GM12878 (cell line): ENCODE results near the gene MSH5. TPM values are rescaled to one million over a fixed set of nuclear protein-coding genes. Genes with fewer than 3 reads are reported as not detected.

ENCODE experiments used
- ATAC-seq: fragments of 200-7000 bp; cut with Tn5 transposase; 3 replicates; pipeline ENCODE4 v1.9.1; 2020; ENCODE audit warnings: mild to moderate bottlenecking, moderate library complexity
- BruUV-seq: library from RNA; stranded (reverse); fragments of 400-500 nt; replicated peaks from 2 replicates; lab custom pipeline; 2021; lab: Mats Ljungman, UMichigan
- CTCF ChIA-PET: fragments of 300-600 bp; sonication (Branson Sonifier 250); formaldehyde crosslinking; extraction: SDS; loops from one replicate; lab custom pipeline; 2021; ENCODE audit warnings: inconsistent platforms; lab: Yijun Ruan, JAX
- POLR2A ChIA-PET: fragments of 350-600 bp; formaldehyde crosslinking; extraction: SDS; loops from one replicate; lab custom pipeline; 2021; ENCODE audit warnings: inconsistent platforms; lab: Charles Lee
- RAD21 ChIA-PET: fragments of 300-600 bp; sonication (Branson Sonifier 250); formaldehyde crosslinking; loops from one replicate; lab custom pipeline; 2023; ENCODE audit warnings: antibody characterized with exemption; ENCODE audit not compliant: unreplicated experiment; lab: Charles Lee
- SMC1A ChIA-PET: fragments of 300-600 bp; sonication (Branson Sonifier 250); formaldehyde crosslinking; loops from one replicate; lab custom pipeline; 2023; ENCODE audit not compliant: unreplicated experiment, uncharacterized antibody; lab: Charles Lee
- DNase-seq: peaks from one replicate; pipeline ENCODE4 v3.0.0-alpha.2; 2011; ENCODE audit warnings: low read depth, low spot score
- FAIRE-seq: peaks from 3 replicates; lab custom pipeline; 2011; peaks lifted over from hg19 to GRCh38; lab: Jason Lieb, UNC
- H2AFZ ChIP-seq: 2 replicates; pipeline ENCODE4 v1.6.0; 2011; ENCODE audit warnings: low read depth, low read length, control low read depth; ENCODE audit not compliant: control insufficient read depth
- H3K27ac ChIP-seq: 2 replicates; pipeline ENCODE4 v1.5.1; 2011; ENCODE audit warnings: control low read depth; ENCODE audit not compliant: control insufficient read depth, insufficient read depth
- H3K27me3 ChIP-seq, 2 experiments: replicated peaks in 1 of 2; 2 replicates each; pipeline versions ENCODE4 v1.6.0 to v1.6.1; 2011; ENCODE audit warnings: low read length in 1 of 2; ENCODE audit not compliant: control insufficient read depth in 2 of 2, insufficient read depth in 2 of 2
- H3K36me3 ChIP-seq, 2 experiments: 2 replicates each; pipeline ENCODE4 v1.5.1; 2011; ENCODE audit warnings: low read length in 1 of 2; ENCODE audit not compliant: control insufficient read depth in 2 of 2, insufficient read depth in 2 of 2
- H3K4me1 ChIP-seq: 2 replicates; pipeline ENCODE4 v1.6.1; 2011; ENCODE audit warnings: mild to moderate bottlenecking, low read length, moderate library complexity, mixed read lengths; ENCODE audit not compliant: control insufficient read depth, insufficient read depth
- H3K4me2 ChIP-seq: 2 replicates; pipeline ENCODE4 v1.6.0; 2011; ENCODE audit warnings: control low read depth; ENCODE audit not compliant: control insufficient read depth, insufficient read depth
- H3K4me3 ChIP-seq: fragments of 200-600 bp; sonication (generic); 2 replicates; pipeline ENCODE4 v1.5.1; 2016
- H3K79me2 ChIP-seq: 2 replicates; pipeline ENCODE4 v1.6.0; 2011; ENCODE audit warnings: low read length; ENCODE audit not compliant: control insufficient read depth, insufficient read depth
- H3K9ac ChIP-seq: 2 replicates; pipeline ENCODE4 v1.8.0; 2011; ENCODE audit warnings: low read length, control low read depth, mixed read lengths; ENCODE audit not compliant: control insufficient read depth, insufficient read depth
- H3K9me3 ChIP-seq: replicated peaks from 3 replicates; pipeline ENCODE4 v1.5.1; 2011; ENCODE audit warnings: mild to moderate bottlenecking, low read length; ENCODE audit not compliant: control insufficient read depth, insufficient read depth
- H4K20me1 ChIP-seq: 2 replicates; pipeline ENCODE4 v1.6.0; 2011; ENCODE audit not compliant: control insufficient read depth, insufficient read depth
- CHD4 ChIP-seq: fragments of 200-600 bp; sonication (generic); IDR thresholded peaks from 2 replicates; pipeline ENCODE4 v1.6.1; 2016; ENCODE audit warnings: mild to moderate bottlenecking
- CUX1 ChIP-seq: IDR thresholded peaks from 2 replicates; pipeline ENCODE4 v1.6.1; 2012; ENCODE audit warnings: improper control_type of control experiment, low read depth, low read length; ENCODE audit not compliant: insufficient replicate concordance
- EED ChIP-seq: sonication (generic); IDR thresholded peaks from 2 replicates; pipeline ENCODE4 v1.6.1; 2016; ENCODE audit warnings: antibody characterized with exemption, low read depth
- EP300 ChIP-seq, 2 experiments: fragments of 150-350 bp in 1 of 2; IDR thresholded peaks; 2 replicates each; pipeline ENCODE4 v1.6.1; 2011 to 2012; ENCODE audit warnings: low read depth in 2 of 2, low read length in 2 of 2, borderline replicate concordance in 1 of 2, improper control_type of control experiment in 1 of 2, inconsistent platforms in 1 of 2; ENCODE audit not compliant: control insufficient read depth in 1 of 2
- MEF2A ChIP-seq: IDR thresholded peaks from 2 replicates; pipeline ENCODE4 v1.6.1; 2011; ENCODE audit warnings: low read depth, mild to moderate bottlenecking, low read length, moderate library complexity; ENCODE audit not compliant: insufficient read depth
- NFXL1 ChIP-seq: fragments of 450-650 bp; IDR thresholded peaks from 2 replicates; pipeline ENCODE4 v1.6.1; 2017; ENCODE audit warnings: antibody characterized with exemption, mild to moderate bottlenecking, borderline replicate concordance
- RCOR1 ChIP-seq: conservative IDR thresholded peaks from 2 replicates; pipeline ENCODE4 v1.6.1; 2012; ENCODE audit warnings: low read depth, low read length, improper control_type of control experiment
- SUPT20H ChIP-seq: IDR thresholded peaks from 2 replicates; pipeline ENCODE4 v1.6.1; 2011; ENCODE audit warnings: low read depth, mild to moderate bottlenecking, low read length, moderate library complexity, borderline replicate concordance; ENCODE audit not compliant: control insufficient read depth
- ZNF207 ChIP-seq: fragments of 450-650 bp; IDR thresholded peaks from 2 replicates; pipeline ENCODE4 v1.6.1; 2014; ENCODE audit warnings: antibody characterized with exemption, mild to moderate bottlenecking, borderline replicate concordance
- WGBS: methylation state at CpG from one replicate; pipeline ENCODE4 v1.1.6; 2016; ENCODE audit warnings: low lambda C conversion rate; ENCODE audit not compliant: insufficient replicate concordance, insufficient coverage; ENCODE audit errors: missing lambda C conversion rate; 5-methylcytosine and 5-hydroxymethylcytosine counted together
- in situ Hi-C: fragments of 300-500 bp; cut with MboI; formaldehyde crosslinking; loops from 9 replicates; pipeline ENCODE4 v1.14.3; 2018; ENCODE audit warnings: mixed read lengths
- intact Hi-C: fragments of 100-400 bp; cut with micrococcal nuclease; formaldehyde crosslinking; loops from one replicate; pipeline ENCODE4 v1.14.2; 2022; ENCODE audit not compliant: unreplicated experiment
- polyA plus RNA-seq, 11 experiments: library from polyadenylated mRNA; depleted of rRNA in 4 of 11; unstranded in 6 of 11; stranded (reverse) in 5 of 11; fragments of >200 nt; fragmentation: Nextera tagmentation in 4 of 11; fragmentation: Illumina TruSeq in 1 of 11; extraction: Ambion mirVana in 4 of 11; extraction: Trizol in 1 of 11; gene quantifications; 1 replicate in 1 of 11; 2 replicates in 10 of 11; pipeline versions ENCODE4 v1.2.1 to v1.2.3, GENCODE V29; 2011 to 2016; ENCODE audit warnings: inconsistent platforms in 2 of 11, missing spikeins in 2 of 11, low read depth in 1 of 11
- total RNA-seq, 4 experiments: library from RNA; depleted of rRNA in 3 of 4; stranded (reverse); fragments of >200 nt in 3 of 4; fragmentation: Illumina TruSeq in 1 of 4; extraction: Trizol in 1 of 4; gene quantifications; 2 replicates each; pipeline versions ENCODE4 v1.2.1 to v1.2.3, GENCODE V29; 2013 to 2021
- TF ChIP-seq, protein P1 (sequence below): IDR thresholded peaks from 2 replicates; pipeline ENCODE4 v1.6.1; 2012; ENCODE audit warnings: low read depth, low read length, improper control_type of control experiment
- TF ChIP-seq, protein P2 (sequence below): fragments of 150-350 bp; IDR thresholded peaks from 2 replicates; pipeline ENCODE4 v1.6.1; 2016; ENCODE audit warnings: low read depth, low read length

MSH5 gene
- total and polyA plus RNA-seq, 10 of the 15 experiments (the other 5 are each of a cell fraction or from before 2014, with no cell fraction given) = 9.1 to 52.7 (median 30.0) TPM

DNA sequence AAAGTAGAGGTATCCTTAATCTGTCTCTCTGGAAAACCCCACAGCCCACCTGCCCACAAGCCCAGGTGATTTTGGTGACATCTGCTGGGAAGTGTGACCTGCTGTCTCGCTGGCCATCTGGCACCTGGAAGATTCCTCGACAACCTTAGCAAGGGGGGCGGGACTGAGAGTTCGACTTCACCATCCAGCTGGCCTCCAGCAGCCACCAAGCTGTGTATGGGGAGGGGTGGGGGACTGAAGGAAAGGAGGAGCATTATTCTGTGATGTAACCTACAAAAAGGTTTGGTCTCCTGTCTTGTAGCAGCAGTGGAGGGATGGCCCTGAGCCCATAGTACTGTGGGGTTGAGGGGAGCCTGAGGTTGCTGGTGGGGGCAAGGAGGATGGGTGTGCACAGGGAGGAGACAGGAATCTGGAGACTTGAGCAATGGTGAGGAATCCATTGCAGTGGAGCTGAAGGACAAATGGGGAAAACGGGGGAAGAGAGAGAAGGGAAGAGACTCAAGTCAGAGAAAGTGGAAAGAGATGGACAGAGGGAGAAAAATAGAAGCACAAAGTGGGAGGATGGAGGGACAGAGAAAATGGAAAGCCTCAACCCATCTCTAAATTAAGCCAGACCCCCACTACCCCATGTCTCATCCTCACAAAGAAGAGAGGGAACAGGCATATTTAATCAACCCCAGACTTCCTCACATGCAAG is 29.1 kb upstream of the MSH5 start:
- Histone ChIP-seq H3K4me3 (no peak overlapping the region), H3K4me2 (no peak overlapping the region), H3K9me3 (no peaks in the 10 kb centered on the region), H3K79me2 (no peaks in the 10 kb centered on the region), H4K20me1 (no peaks in the 10 kb centered on the region), H3K9ac (no peak overlapping the region), H3K27me3 (peaks cover 0 to 2% of the 10 kb centered on the region in 2 experiments; a peak in 3 of 4 replicates), H3K4me1 (no peaks in the 10 kb centered on the region), H3K36me3 (no peaks in the 10 kb centered on the region), H3K27ac (no peak overlapping the region), H2AFZ (no peak overlapping the region)
- RAD21 ChIA-PET = no interaction called here
- no peak for DNase-seq
- peak; percentile 20; the same call in 2 of the 3 replicates for ATAC-seq
- SMC1A ChIA-PET = no interaction called here
- no TSS peak for BruUV-seq
- CTCF ChIA-PET = interaction anchor here (1.7 to 2.9 kb wide), 2 partner anchors 28 to 59 kb away, joined by 3 to 14 read pairs; no protein-coding TSS in a partner anchor
- FAIRE-seq = no peak
- intact Hi-C loops = no loop called here
- POLR2A ChIA-PET = no interaction called here
- in situ Hi-C loops = no loop called here
- WGBS = 20% methylated on average over 5 of the region's 5 CpGs
- TF ChIP-seq ZNF207 (no peak), EED (no peak), EP300 (IDR thresholded peaks at IDR 0.05; ENCODE audit: borderline replicate concordance in 1 of 2, control insufficient read depth in 1 of 2, low read depth in 2 of 2, low read length in 2 of 2) (no peak), MEF2A (no peak), CUX1 (no peak), NFXL1 (no peak), RCOR1 (no peak), CHD4 (no peak), SUPT20H (no peak)
- TF ChIP-seq, protein P1, sequence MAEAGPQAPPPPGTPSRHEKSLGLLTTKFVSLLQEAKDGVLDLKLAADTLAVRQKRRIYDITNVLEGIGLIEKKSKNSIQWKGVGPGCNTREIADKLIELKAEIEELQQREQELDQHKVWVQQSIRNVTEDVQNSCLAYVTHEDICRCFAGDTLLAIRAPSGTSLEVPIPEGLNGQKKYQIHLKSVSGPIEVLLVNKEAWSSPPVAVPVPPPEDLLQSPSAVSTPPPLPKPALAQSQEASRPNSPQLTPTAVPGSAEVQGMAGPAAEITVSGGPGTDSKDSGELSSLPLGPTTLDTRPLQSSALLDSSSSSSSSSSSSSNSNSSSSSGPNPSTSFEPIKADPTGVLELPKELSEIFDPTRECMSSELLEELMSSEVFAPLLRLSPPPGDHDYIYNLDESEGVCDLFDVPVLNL = no peak
- TF ChIP-seq, protein P2, sequence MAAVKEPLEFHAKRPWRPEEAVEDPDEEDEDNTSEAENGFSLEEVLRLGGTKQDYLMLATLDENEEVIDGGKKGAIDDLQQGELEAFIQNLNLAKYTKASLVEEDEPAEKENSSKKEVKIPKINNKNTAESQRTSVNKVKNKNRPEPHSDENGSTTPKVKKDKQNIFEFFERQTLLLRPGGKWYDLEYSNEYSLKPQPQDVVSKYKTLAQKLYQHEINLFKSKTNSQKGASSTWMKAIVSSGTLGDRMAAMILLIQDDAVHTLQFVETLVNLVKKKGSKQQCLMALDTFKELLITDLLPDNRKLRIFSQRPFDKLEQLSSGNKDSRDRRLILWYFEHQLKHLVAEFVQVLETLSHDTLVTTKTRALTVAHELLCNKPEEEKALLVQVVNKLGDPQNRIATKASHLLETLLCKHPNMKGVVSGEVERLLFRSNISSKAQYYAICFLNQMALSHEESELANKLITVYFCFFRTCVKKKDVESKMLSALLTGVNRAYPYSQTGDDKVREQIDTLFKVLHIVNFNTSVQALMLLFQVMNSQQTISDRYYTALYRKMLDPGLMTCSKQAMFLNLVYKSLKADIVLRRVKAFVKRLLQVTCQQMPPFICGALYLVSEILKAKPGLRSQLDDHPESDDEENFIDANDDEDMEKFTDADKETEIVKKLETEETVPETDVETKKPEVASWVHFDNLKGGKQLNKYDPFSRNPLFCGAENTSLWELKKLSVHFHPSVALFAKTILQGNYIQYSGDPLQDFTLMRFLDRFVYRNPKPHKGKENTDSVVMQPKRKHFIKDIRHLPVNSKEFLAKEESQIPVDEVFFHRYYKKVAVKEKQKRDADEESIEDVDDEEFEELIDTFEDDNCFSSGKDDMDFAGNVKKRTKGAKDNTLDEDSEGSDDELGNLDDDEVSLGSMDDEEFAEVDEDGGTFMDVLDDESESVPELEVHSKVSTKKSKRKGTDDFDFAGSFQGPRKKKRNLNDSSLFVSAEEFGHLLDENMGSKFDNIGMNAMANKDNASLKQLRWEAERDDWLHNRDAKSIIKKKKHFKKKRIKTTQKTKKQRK = no peak
